ENCODE results near the gene U2AF1L4.

Gene U2AF1L4

DNA sequence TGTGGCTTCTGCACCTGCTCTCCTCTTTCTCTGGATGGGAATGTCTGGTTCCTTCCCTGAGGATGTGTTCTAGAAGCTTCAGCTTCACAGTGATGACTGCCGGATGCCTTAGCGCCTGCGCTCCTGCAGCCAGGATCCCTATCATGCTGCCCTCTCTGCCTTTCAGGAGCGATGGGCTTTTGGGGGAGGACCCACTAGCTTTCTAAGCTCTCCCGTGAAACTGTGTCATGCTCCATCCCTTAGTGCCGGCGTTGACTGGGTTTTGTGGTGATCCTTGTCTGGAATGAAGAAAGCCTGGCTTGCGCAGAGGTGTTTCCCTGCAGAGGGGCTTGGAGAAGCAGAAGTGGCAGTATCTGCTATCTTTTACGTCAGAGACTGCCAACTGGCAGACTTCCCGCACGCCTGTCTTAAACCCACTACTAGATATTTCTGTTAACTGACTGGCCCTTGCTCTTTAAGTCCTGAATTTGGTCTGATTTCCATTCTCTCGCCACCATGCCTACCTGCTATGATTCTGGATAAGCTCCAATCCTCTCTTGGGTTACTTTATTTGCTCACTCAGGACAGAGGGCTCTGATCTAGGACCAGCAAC, 31.2 kb downstream of the U2AF1L4 start:
- DNase-seq (ENCODE audit: extremely low read depth, low read depth), result no peak
- TF ChIP-seq, protein P1, sequence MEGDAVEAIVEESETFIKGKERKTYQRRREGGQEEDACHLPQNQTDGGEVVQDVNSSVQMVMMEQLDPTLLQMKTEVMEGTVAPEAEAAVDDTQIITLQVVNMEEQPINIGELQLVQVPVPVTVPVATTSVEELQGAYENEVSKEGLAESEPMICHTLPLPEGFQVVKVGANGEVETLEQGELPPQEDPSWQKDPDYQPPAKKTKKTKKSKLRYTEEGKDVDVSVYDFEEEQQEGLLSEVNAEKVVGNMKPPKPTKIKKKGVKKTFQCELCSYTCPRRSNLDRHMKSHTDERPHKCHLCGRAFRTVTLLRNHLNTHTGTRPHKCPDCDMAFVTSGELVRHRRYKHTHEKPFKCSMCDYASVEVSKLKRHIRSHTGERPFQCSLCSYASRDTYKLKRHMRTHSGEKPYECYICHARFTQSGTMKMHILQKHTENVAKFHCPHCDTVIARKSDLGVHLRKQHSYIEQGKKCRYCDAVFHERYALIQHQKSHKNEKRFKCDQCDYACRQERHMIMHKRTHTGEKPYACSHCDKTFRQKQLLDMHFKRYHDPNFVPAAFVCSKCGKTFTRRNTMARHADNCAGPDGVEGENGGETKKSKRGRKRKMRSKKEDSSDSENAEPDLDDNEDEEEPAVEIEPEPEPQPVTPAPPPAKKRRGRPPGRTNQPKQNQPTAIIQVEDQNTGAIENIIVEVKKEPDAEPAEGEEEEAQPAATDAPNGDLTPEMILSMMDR (IDR thresholded peaks at IDR 0.05; ENCODE audit: low read depth, low read length), result no peak

DNA sequence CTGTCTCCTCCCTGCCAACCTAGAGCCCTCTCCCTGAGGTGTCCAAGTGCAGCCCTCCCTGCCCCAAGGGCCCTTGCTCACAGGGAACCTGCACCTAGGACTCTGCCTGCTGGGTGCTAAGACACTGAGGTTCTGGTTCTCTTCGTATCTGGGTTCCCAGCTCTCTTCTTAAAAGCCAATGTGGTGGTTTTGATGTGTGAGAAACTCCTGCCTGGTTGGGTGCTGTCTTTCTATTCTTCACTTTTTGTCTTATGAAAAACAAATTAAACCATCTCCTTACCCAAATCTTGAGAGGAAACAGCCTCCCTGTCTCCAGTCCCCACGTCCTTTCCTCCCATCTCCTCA, 31.7 kb downstream of the U2AF1L4 start:
- no peak for DNase-seq (ENCODE audit: extremely low read depth, low read depth)
- TF ChIP-seq, protein P1 (IDR thresholded peaks at IDR 0.05; ENCODE audit: low read depth, low read length), result no peak

DNA sequence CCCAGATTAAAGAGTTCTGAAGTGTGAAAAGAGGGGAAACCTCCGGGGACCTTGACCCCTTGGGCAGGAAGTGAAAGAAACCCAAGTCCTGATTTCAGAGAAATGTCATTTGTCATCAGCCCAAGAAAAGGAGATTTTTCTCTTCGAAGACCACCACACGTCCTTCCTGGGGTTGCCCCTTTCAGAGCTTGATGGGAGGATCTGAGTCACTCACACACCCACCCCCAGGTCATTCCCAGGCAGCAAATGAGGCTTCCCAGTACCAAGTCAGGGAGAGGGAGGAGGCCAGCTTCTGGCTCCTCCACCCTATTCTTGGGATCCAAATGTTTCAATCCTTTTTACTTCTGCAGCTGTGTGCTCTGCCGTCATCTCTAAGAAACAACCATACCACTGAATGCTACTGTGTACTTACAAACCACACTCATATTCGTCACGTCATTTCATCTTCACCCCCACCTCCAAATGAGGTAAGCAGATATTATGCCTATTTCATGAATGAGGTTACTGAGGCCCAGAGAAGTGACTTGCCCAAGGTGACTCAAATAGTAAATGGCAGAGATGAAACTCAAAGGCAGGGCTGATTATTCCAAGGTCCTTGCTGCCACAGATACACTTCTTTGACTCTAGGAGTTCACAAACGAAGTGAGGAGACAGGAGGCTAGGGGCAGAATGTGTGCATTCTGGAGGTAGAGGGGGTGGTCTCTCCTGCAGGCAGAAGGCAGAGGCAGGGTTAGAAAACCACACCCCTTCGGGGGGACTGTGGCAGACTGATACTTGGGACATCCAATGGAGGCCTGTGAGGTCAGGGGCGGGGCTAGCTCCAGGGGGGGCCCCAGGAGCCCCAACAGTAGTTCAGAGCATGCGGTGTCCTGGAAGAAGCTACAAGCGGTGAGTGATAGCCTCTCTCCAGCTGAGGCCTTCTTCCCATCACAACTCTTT, 32.4 kb downstream of the U2AF1L4 start:
- no peak for DNase-seq (ENCODE audit: extremely low read depth, low read depth)
- TF ChIP-seq, protein P1 (IDR thresholded peaks at IDR 0.05; ENCODE audit: low read depth, low read length), result no peak

DNA sequence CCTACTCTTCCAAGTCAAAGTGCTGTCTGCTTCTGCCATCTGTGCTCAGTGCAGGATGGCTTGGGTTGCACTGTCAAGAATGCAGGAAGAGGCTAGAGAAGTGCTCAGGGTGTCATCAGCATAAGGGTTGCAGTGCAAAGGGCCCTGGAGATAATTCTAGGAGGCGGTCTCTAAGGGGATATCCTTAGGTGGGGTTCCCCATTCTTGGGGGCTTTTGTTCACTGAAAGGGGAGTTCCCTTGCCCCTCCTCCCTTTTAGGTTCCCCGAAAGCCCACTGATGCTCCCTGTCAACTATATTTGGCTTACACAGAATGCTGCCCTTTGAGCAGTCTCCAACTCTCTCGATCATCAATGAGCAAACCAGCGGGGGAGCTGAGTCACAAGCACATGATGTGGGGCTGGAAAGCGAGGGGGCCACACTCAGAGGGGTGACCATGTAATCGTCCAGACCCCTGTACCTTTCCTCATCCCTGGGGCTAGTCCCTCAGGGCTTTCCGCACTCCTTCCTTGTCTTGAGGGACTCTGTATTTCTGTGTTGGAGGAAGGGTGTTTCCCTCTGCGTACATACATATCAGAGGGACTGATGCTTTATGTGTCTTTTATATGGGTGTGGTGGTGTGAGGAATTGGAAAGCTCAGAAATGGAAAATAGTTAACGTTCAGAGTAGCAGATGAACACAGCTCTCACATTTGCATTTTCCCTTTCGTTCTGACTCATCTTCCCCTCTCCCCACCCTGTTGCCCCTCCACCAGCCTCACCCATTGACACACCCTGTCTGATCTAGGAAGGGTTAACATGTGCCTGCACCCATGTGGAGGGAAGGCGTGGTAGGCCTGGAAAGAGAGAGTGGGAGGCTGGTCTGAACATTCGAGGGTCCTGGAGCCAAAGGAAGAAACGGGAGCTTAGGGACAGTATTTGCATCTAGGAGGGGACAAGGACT, 34.2 kb downstream of the U2AF1L4 start:
- TF ChIP-seq, protein P1 (IDR thresholded peaks at IDR 0.05; ENCODE audit: low read depth, low read length), result no peak
- DNase-seq (ENCODE audit: extremely low read depth, low read depth), result no peak

DNA sequence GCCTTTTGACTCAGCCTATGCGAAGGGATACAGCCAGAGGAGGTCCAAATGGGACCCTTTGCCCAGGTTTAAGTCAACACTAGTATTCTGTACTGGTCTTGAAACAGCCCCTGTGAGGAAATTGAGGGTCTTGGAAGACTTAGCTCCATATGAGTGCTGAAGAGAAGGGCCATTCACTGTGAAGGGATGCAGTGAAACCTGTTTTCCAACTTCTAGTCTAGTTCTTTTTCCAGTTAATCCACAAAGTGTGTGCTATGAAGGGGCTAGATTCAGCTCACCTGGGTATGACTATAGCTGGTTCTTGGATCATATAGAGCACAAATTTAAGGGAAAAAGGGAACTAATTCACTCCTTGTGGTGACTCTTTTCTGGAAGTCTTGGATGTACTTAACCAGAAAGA, 36.8 kb downstream of the U2AF1L4 start:
- TF ChIP-seq, protein P1 (IDR thresholded peaks at IDR 0.05; ENCODE audit: low read depth, low read length), result no peak
- DNase-seq (ENCODE audit: extremely low read depth, low read depth), result no peak

DNA sequence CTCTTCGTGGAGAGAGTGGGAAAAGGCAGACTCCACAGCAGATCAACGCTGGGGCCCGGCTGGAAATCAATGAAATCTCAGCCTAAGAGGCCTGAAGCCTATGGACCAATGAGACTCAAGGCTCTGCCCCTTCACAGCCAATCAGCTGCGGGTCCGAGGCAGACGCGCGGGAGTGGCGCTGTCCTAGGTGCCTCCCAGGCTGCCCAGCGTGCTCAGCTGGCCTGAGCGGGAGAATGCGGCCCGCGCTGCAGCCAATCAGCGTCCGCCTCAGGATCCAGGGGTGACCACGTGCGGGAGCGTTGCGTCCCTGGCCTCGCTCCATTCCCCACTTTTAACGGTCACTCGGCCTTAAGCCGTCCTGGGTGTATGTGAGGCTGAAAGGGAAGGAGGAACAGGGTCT, 41.0 kb downstream of the U2AF1L4 start, which contains the start of gene ZBTB32:
Gene ZBTB32, plus strand, starts transcription at position 341 of the 400 bp plus-strand sequence. CDS start 10,069 bp downstream, outside the sequence.
- no peak for DNase-seq (ENCODE audit: extremely low read depth, low read depth)
- TF ChIP-seq, protein P1 (IDR thresholded peaks at IDR 0.05; ENCODE audit: low read depth, low read length), result no peak

Measured in AG09319 (cell line).